AG09319 (cell line): ENCODE results near the gene ALCAM.
"Not testable (repeated sequence)": the region's sequence is repeated elsewhere in the genome, so short reads cannot be mapped to it uniquely, and the experiment has no call there.

Experiments
- DNase-seq: peaks from one replicate; pipeline ENCODE4 v3.0.0-alpha.2; 2010; ENCODE audit warnings: low read depth; ENCODE audit errors: extremely low read depth
- CTCF ChIP-seq: IDR thresholded peaks from 2 replicates; pipeline ENCODE4 v1.5.1; 2011; ENCODE audit warnings: low read depth, mild to moderate bottlenecking, inconsistent platforms, low read length, moderate library complexity

Gene ALCAM

DNA sequence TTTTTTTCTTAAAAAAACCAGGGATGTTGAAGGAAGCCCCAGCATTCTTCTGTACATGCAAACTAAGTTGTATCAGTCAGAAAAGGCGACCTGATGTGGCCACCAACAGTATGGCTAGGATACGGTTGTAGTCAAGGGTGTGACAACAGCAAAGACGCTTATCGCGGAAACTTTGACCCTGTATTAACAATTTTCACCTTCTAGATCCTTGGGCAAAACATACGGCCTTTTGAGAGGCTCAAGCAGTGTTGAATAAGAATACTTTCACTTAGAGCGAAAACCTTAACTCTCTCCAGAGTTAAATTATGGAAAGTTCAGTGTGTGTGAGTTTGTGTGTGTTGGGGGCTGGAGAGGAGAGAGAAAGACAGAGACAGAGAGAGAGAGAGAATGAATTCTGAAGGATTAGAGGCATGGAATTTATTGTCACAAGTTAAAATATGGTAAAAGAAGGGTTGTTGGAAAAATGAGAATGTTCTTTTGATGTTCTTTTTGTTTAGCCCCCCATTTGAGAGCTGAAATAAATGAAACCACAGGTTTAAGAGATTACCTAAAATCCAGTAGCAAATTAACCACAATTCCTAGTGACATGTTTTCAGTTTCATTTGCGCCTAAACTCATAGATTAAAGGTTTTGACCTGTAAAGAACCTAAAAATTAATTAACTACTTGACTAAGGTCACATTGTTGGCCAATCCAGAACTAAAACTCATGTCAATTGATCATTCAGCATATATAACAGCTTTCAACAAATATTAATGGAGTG lies 9.2 kb downstream of the ALCAM start:
- DNase-seq: no peak
- TF ChIP-seq CTCF: no peak

GRCh38 chr3:105377716-105378115 lies 11.0 kb downstream of the ALCAM start:
- TF ChIP-seq CTCF: no peak
- DNase-seq: no peak

GRCh38 chr3:105385179-105385578 lies 18.5 kb downstream of the ALCAM start:
- no peak for TF ChIP-seq CTCF
- no peak for DNase-seq

DNA sequence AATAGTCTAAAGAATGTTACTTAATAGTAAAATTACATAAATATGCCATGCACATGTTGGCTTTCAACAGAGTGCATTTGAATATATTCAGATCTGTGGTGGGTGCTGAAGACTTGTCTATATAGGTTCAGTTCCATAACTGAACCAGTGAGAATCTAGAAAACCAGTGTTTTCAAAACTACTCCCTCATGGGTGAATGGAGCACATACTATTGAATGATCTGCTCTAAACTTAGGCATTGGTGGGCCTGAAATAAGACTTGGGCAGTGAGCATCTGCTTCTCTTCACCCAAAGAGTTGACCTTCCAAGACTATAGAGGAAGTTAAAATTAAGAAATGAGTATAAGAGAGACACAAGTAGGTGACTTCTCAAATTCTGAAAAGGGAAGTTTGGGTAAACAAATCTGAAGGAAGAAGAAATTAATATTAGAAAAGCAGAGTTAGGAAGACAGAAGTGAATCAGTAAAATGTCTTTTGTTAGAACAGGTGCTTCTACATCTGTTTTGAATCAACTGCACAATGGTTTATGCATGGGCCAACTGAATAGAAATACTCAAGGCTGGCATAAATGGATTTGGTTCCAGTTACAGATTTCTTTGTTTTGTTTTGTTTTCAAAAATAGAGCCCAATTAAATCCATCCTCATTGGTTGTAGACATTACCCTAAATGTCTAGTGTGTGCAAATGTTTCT lies 19.3 kb downstream of the ALCAM start:
- DNase-seq: no peak
- TF ChIP-seq CTCF: no peak

- DNase-seq: no peak
- TF ChIP-seq CTCF: no peak
Observed at GRCh38 chr3:105387122-105387751, 20.5 kb downstream of the ALCAM start.

DNA sequence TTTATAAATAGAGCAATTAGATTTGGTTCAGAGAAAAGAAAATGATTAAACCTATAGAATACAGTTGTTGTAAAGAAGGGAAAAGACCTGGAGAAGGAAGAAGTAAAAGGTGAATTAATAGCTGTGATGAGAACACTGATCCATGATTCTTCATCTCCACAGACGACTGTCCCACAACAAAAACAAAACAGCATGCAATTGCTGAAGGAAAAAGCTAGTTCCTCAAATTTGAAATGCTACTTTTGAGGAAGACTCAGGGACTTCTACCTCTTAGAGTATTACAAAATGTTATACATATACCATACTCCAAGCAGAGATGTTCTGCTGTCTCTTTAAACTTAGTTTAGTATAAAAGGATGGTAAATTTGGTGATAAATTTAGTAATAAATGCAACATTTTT lies 21.5 kb downstream of the ALCAM start:
- no peak for TF ChIP-seq CTCF
- DNase-seq: no peak

DNA sequence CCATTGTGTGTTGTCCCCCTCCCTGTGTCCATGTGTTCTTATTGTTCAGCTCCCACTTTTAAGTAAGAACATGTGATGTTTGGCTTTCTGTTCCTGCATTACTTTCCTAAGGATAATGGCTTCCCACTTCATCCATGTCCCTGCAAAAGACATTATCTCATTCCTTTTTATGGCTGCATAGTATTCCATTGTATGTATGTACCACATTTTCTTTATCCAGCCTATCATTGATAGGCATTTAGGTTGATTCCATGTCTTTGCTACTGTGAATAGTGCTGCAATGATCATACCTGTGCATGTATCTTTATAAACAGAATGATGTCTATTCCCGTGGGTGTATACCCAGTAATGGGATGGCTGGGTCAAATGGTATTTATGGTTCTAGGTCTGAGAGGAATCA lies 23.1 kb downstream of the ALCAM start:
- not testable (repeated sequence) for DNase-seq

DNA sequence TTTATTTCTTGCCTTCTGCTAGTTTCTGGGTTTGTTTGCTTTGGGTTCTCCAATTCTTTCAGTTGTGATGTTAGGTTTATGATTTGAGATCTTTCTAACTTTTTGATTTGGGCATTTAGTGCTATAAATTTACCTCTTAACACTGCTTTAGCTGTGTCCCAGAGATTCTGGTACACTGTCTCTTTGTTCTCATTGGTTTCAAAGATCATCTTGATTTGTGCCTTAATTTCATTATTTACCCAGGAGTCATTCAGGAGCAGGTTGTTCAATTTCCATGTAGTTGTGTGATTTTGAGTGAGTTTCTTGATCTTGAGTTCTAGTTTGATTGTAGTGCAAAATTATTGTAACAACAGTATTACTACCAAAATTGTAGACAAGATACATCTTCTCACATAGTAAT lies 25.9 kb downstream of the ALCAM start:
- not testable (repeated sequence) for DNase-seq
